Heart right ventricle (tissue), 16 donors: Measurements from ENCODE around the gene CHD6. TPM values are rescaled to one million over a fixed set of nuclear protein-coding genes. Genes with fewer than 3 reads are reported as not detected.

Experiments used
- ATAC-seq, 8 donors: fragments of 200-7000 bp; cut with Tn5 transposase; one replicate each; pipeline ENCODE4 v1.9.1; 2020; ENCODE audit warnings: mild to moderate bottlenecking in 8 of 8, moderate library complexity in 8 of 8, moderate number of reproducible peaks in 1 of 8
- DNase-seq, 2 donors: peaks; one replicate each; pipeline ENCODE4 v3.0.0-alpha.2; 2020
- H3K27ac ChIP-seq, 10 donors: fragments of 200-600 bp; sonication (generic) in 2 of 10; one replicate each; pipeline versions ENCODE4 v1.5.0 to v1.8.0; 2020 to 2022; ENCODE audit warnings: mild to moderate bottlenecking in 3 of 10
- H3K27me3 ChIP-seq, 7 donors: fragments of 200-600 bp; one replicate each; pipeline ENCODE4 v1.8.0; 2021 to 2022; ENCODE audit warnings: mild to moderate bottlenecking in 2 of 7
- H3K36me3 ChIP-seq, 9 donors: fragments of 200-600 bp; sonication (generic) in 1 of 9; one replicate each; pipeline versions ENCODE4 v1.5.0 to v1.8.0; 2020 to 2022; ENCODE audit warnings: mild to moderate bottlenecking in 2 of 9
- H3K4me1 ChIP-seq, 9 donors: fragments of 200-600 bp; sonication (generic) in 1 of 9; one replicate each; pipeline versions ENCODE4 v1.5.0 to v1.8.0; 2020 to 2022; ENCODE audit warnings: mild to moderate bottlenecking in 4 of 9
- H3K4me3 ChIP-seq, 10 donors: fragments of 200-600 bp; sonication (generic) in 2 of 10; one replicate each; pipeline versions ENCODE4 v1.5.0 to v1.8.0; 2020 to 2022; ENCODE audit warnings: mild to moderate bottlenecking in 7 of 10, moderate library complexity in 2 of 10
- H3K9me3 ChIP-seq, 11 donors: fragments of 200-600 bp in 10 of 11; sonication (generic) in 2 of 11; one replicate each; pipeline versions ENCODE4 v1.5.0 to v1.8.0; 2013 to 2022; ENCODE audit warnings: mild to moderate bottlenecking in 2 of 11, control low read depth in 1 of 11, moderate library complexity in 1 of 11
- CTCF ChIP-seq, 9 donors: fragments of 200-600 bp; sonication (generic) in 2 of 9; IDR thresholded peaks; one replicate each; pipeline versions ENCODE4 v1.5.0 to v1.8.0; 2021 to 2022; ENCODE audit warnings: antibody characterized with exemption in 9 of 9, mild to moderate bottlenecking in 5 of 9, moderate library complexity in 1 of 9
- WGBS, 2 donors: extraction: QIAGEN DNeasy Blood & Tissue Kit; methylation state at CpG; one replicate each; pipeline ENCODE4 v1.1.7; 2013; ENCODE audit warnings: inconsistent platforms in 1 of 2; 5-methylcytosine and 5-hydroxymethylcytosine counted together
- intact Hi-C, 10 donors: fragments of 100-400 bp; cut with DNase I; formaldehyde crosslinking; loops; one replicate each; pipeline versions ENCODE4 v1.11.1 to v1.14.2; 2022
- polyA plus RNA-seq, 2 donors: library from polyadenylated mRNA; stranded (reverse); fragments of 200-250 nt; gene quantifications; one replicate each; pipeline ENCODE4 v1.2.3, GENCODE V29; 2013
- total RNA-seq, 10 donors: library from RNA; stranded (reverse); fragmentation: NEBNext Ultra II Directional in 3 of 10; extraction: Animal tissue kit (Norgen Biotek cat#: 25700) in 3 of 10; gene quantifications; one replicate each; pipeline versions ENCODE4 v1.2.1 to v1.2.4, GENCODE V29; 2021 to 2023
- donor health status: Arrhythmogenic right ventricular cardiomyopathy.
- donor health status: ischemic (EF 13 %, LVEDD 7.1; RV severe dilation, severe dysfunction).
- donor health status: healthy with polysubstance abuse.
- donor health status: DM: no; HTN: yes; CAD: no.
- donor health status: DM: no; HTN: no; CAD: no.
- donor health status: ischemic (EF 25% LVEDD 6.9; RV normal size, moderate dysfunction).
- donor health status: ischemic (EF 25% LVEDD 5.7; RV mildly dilated, moderate dysfunction).
- donor health status: healthy.
- donor health status: DM: yes; HTN: yes; CAD: no.
- donor health status: Ischemic cardiomyopathy.
- donor health status: ischemic (EF 35%, LVEDD 5.7; RV mildly dilated, moderate dysfunction).
- donor health status: nonischemic (EF 11% LVEDD 7.7; RV severe dilation, severe dysfunction).
- donor health status: DM: yes; HTN: yes; CAD: no.
- donor health status: PGD.
- donor health status: ischemic (EF 29% LVEDD 5.4; RV normal size, mild dysfunction).
- donor health status: nonischemic (EF 23%, LVEDD 6.1; RV moderate dilation, normal function).

Gene CHD6
- total and polyA plus RNA-seq, 12 donors: 3.0 to 52.9 (median 39.5) TPM

GRCh38 chr20:41615676-41616075 is 2.5 kb downstream of the CHD6 start:
- ATAC-seq (no peak), DNase-seq (no peak)
- TF ChIP-seq CTCF (IDR thresholded peaks at IDR 0.05): no peak
- no peak overlapping the region for H3K4me3 ChIP-seq
- peaks cover 0 to 74% (median 39%) of the 10 kb centered on the region in 9 donors for H3K4me1 ChIP-seq
- intact Hi-C loops: loop anchor here in 6 of 10 donors (5.0 to 10.0 kb wide), 7 partner anchors 43 to 271 kb away; partner anchors contain the start of gene LPIN3 (in 1 of the 6)
- H3K27ac ChIP-seq: no peak overlapping the region
- H3K36me3 ChIP-seq: no peaks in the 10 kb centered on the region
- no peaks in the 10 kb centered on the region for H3K9me3 ChIP-seq
- WGBS, 2 donors: 69 to 76% methylated on average over 3 of the region's 3 CpGs
- no peaks in the 10 kb centered on the region for H3K27me3 ChIP-seq

GRCh38 chr20:41615110-41615509 is 3.1 kb downstream of the CHD6 start:
- DNase-seq (no peak), ATAC-seq (no peak)
- 42 to 71% methylated on average over 1 of the region's 1 CpG for WGBS, 2 donors
- Histone ChIP-seq H3K4me1 (peaks cover 0 to 74% (median 43%) of the 10 kb centered on the region in 9 donors), H3K36me3 (no peaks in the 10 kb centered on the region), H3K9me3 (no peaks in the 10 kb centered on the region), H3K27ac (no peak overlapping the region), H3K27me3 (no peaks in the 10 kb centered on the region), H3K4me3 (no peak overlapping the region)
- intact Hi-C loops: loop anchor here in 6 of 10 donors (5.0 to 10.0 kb wide), 7 partner anchors 43 to 270 kb away; partner anchors contain the start of gene LPIN3 (in 1 of the 6)
- TF ChIP-seq CTCF (IDR thresholded peaks at IDR 0.05): no peak

GRCh38 chr20:41613321-41613720 is 4.9 kb downstream of the CHD6 start:
- no peak for ATAC-seq
- WGBS, 2 donors: 75 to 78% methylated on average over 2 of the region's 2 CpGs
- H3K27me3 ChIP-seq: no peaks in the 10 kb centered on the region
- no peak for DNase-seq
- intact Hi-C loops: loop anchor here in 4 of 10 donors (10.0 kb wide), 3 partner anchors 89 to 269 kb away; partner anchors contain the start of gene LPIN3 (in 1 of the 4)
- TF ChIP-seq CTCF (IDR thresholded peaks at IDR 0.05): no peak
- H3K36me3 ChIP-seq: no peaks in the 10 kb centered on the region
- H3K4me1 ChIP-seq: peaks cover 0 to 75% (median 48%) of the 10 kb centered on the region in 9 donors
- H3K9me3 ChIP-seq: no peaks in the 10 kb centered on the region
- no peak overlapping the region for H3K4me3 ChIP-seq
- no peak overlapping the region for H3K27ac ChIP-seq

GRCh38 chr20:41609474-41609873 is 8.7 kb downstream of the CHD6 start:
- intact Hi-C loops: no loop called here

More at GRCh38 chr20:41609474-41609873, 8.7 kb downstream of the CHD6 start:
- Histone ChIP-seq H3K36me3 (no peaks in the 10 kb centered on the region), H3K27ac (no peak overlapping the region), H3K4me1 (peaks cover 0 to 77% (median 46%) of the 10 kb centered on the region in 9 donors), H3K4me3 (no peak overlapping the region), H3K9me3 (no peaks in the 10 kb centered on the region), H3K27me3 (no peaks in the 10 kb centered on the region)
- no peak for TF ChIP-seq CTCF (IDR thresholded peaks at IDR 0.05)
- ATAC-seq (no peak), DNase-seq (no peak)
- WGBS, 2 donors: 77 to 82% methylated on average over 3 of the region's 3 CpGs
